ENCODE data around the gene PODXL2.

PODXL2 gene, protein sequence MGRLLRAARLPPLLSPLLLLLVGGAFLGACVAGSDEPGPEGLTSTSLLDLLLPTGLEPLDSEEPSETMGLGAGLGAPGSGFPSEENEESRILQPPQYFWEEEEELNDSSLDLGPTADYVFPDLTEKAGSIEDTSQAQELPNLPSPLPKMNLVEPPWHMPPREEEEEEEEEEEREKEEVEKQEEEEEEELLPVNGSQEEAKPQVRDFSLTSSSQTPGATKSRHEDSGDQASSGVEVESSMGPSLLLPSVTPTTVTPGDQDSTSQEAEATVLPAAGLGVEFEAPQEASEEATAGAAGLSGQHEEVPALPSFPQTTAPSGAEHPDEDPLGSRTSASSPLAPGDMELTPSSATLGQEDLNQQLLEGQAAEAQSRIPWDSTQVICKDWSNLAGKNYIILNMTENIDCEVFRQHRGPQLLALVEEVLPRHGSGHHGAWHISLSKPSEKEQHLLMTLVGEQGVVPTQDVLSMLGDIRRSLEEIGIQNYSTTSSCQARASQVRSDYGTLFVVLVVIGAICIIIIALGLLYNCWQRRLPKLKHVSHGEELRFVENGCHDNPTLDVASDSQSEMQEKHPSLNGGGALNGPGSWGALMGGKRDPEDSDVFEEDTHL

DNA sequence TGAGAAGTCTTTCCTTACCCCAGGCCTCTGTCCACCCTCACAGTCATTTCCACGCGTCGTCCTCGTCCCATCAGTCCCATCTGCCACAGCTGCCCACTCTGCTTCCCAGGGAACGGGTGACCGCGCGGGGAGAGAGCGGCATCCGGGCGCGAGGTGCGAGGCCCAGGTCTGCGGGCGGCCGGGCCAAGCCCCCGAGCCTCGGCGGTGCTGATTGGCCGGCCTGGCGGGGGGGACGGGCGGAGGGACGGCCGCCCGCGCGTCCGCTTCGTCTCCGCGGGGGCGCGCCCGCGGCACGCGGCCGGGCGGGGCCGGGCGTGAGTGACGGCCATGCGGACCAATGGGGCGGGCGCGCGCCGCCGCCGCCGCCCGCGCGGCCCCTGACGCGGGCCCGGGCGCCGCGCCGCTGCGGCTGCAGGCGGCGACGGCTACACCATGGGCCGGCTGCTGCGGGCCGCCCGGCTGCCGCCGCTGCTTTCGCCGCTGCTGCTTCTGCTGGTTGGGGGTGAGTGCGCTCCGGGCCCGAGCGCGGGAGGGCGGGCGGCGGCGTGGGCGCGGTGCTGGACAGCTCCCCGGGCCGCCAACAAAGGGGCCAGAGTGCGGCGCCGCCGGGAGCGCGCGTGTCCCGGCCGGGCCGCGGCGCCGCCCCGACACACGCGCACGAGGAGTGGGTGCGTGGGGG lies at the start of gene PODXL2:
TSS of gene PODXL2 (plus strand) at position 398 of the 679 bp plus-strand sequence. CDS start at position 433, 35 bp downstream.
- DNase-seq (ENCODE audit: low spot score): peak; percentile 77

DNA sequence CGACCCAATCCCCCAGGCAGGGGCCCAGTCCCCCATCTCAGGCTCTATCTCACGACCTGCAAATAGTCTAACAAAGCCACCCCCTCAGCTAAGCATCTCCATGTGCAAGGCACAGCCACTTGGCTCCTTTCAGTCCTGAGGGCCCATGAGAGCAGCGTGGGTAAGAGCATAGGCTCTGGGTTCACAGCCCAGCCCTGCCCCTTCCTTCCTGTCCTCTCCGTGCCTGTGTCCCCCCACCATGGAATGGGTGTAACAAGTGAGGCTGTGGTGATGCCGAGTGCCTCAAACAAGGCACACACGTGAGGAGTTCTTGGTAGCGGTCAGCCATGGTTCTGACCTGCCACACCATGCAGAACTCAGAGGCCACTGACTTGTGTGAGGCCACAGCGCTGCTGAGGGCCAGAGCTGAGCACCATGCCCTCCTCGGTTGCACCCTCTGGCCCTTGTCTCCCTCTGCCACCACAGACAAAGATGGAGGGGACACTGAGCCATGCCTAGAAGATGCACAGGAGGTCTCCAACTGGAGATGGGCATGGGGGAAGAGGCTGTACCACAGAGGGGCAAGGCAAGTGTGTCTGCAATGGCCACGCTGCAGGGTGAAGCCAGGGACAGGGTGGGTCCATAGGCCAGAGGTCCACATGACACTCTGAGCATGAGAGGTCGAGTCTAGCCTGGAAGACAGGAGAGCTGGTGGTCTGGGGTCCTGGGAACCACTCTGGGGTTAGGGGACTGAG lies 48.5 kb upstream of the PODXL2 start:
- no peak for DNase-seq (ENCODE audit: low spot score)

DNA sequence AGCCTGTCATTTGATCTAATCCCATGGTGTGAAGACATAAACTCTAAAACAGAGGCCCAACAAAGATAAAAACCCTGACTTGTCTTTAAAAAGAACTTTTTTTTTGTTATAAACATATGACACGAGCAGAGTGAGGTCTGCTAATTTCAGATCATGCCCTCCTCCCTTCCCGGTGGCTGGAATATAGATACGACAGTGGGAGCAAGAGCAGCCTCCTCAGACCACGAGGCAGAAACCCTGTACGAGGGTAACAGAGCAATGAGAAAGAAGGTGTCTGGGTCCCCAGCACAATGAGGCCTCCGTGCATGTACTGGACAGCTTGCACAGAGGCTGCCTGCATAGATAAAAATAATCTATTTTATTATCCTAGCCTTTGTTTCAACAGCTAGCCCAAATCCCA lies 44.3 kb upstream of the PODXL2 start:
- no peak for DNase-seq (ENCODE audit: low spot score)

DNA sequence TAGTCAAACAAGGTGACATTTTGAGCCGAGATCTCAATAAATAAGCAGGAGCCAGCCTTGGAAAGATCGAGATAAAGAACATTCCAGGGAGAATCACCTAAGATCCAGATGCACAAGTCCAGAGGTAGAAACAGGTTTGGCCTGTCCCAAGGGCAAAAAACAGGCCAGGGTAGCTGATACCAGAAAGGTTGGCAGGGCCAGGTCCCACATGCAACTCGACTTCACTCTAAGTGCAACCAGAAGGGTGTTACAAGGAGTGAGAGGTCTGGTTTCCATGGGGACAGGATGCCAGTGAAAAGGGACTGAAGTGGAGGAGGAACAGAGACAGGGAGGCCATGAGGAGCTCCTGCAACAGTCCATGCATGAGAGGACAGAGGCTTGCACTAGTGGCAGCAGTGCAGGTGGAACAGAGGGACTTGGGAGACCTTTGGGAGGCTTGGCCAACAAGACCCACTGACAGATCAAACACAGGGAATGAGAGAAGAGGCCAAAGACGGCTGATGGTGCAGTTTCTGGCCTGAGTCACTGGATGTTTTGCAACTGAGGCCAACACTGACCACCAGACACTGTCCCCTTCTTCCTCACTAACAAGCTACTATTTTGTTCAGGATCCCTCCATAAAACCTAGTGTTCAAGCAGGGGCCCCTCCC lies 43.7 kb upstream of the PODXL2 start:
- DNase-seq (ENCODE audit: low spot score): no peak

DNA sequence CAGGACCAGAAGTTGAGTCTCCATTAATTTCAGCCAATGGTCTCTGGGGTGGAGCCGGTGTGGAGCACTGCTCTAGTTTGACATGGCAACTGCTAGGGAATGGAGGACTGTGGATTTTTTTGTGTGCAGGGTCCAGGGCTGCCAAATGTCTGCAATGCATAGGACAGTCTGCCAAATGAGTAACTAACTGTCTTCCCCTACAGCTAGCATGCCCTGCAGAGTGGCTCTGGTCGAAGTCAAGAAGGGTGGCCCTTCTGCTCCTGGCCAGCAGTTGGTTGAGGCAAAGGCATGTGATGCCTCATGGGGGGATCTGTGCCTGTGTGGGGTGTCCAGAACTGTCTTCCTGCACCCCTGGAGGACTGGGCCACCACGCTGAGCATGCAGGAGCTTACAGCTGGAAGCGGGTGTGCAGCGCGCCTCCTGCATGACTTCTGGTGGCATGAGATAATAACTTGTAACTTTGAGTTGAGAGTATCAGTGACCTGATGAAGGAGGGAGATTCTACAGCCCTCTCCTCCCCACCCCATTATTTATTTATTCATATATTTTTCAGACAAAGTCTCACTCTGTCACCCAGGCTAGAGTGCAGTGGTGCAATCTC lies 43.1 kb upstream of the PODXL2 start:
- DNase-seq (ENCODE audit: low spot score): no peak

DNA sequence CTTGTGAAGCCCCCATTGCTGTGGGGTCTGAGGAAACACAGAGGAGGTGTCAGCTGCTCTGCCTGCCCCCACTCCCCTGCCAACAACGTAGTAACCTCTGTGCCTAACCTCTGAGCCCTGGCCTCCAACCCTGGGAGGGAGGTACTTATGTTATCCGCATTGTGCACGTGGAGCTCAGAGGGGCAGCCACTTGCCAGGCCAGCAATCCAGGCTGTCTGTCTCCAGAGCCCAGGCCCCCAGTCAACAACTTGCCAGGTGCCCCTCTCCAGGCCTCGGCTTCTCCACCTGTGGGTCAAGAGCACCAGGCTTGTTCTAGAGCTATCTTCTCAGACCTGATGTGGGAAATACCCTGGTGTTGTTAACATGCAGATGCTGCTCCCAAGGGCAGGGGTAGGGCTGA lies 41.1 kb upstream of the PODXL2 start:
- DNase-seq (ENCODE audit: low spot score): no peak

DNA sequence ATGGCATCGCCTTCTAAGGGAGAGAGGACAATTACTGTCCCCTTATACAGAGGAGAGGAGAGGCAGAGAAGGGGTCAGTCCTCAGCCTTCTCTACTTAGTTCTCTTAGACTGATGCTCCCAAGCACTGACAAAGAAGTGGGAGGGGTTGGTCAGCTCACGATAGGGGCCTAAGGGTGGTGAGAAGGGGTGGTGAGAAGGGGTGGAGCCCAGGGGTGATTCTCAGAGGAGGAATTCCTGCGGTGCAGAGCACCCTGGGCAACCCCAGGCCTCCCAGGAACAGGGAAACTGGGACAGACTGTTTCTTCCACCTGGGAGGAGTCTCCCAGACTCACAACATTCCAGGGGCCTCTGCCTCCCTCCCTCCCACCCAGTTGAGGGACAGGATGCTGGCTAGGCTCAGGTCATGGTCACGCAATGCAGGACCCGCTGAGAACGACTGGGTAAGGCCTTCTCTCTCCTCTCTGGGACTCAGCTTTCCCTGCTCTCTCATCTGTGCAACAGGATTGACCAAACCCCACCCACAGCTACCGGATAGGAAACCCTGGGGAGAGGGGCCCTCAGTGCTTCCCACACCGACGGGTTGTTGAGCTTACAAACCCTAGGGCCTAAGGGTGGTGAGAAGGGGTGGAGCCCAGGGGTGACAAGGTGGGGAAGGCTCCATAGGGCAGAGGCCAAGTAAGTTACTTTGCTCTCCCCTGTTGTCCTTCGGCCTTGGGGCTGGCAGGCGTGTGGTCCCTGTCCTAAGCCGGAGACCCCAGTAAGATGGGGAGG lies 40.0 kb upstream of the PODXL2 start:
- no peak for DNase-seq (ENCODE audit: low spot score)

DNA sequence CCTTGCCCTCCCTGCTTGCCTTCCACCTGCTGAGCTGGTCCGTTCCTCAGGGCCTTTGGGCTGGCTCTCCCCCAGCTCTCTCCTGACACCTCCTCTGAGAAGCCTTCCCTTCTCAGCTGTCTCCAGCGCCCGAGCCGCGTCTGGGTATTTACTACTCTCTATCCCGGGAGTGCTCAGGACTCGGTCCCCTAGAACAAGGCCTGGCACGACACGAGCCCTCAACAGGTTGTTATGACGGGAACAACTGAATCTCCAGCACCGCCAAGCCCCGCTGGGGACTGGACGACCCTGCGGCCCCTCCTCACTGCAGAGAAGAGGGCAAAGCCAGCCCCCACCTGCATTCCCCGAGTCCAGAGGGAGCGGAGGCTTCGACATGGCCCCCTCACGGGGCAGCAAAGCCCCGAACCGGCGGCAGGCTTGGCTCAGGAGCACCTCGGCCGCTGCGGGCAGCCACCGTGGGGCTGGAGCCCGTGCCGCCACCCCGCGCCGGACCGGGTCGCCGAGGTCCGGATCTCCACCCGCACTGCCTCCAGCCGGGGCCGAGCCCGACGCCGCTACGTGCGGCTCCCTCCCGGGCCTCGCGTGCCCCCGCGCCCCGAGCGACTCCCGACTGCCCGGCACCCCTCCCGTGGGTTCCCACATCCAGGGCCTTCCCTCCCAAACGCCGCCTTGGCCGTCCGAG lies 39.2 kb upstream of the PODXL2 start:
- DNase-seq (ENCODE audit: low spot score): peak; percentile 71

DNA sequence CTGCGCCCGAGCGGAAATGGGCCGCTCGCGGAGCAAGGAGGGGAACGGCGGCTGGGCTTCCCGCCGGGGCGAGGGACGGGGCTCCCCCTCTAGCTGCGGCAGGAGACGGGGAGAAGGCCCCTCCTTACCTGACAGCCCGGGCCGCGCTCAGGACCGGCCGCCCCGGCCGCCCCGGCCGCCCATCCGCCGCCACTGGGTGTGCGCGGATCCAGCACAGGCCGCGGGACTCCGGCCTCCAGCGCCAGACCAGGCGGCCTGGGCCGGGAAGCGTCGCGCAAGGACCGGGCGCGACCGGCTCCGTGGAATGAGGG lies 38.7 kb upstream of the PODXL2 start:
- DNase-seq (ENCODE audit: low spot score): no peak

DNA sequence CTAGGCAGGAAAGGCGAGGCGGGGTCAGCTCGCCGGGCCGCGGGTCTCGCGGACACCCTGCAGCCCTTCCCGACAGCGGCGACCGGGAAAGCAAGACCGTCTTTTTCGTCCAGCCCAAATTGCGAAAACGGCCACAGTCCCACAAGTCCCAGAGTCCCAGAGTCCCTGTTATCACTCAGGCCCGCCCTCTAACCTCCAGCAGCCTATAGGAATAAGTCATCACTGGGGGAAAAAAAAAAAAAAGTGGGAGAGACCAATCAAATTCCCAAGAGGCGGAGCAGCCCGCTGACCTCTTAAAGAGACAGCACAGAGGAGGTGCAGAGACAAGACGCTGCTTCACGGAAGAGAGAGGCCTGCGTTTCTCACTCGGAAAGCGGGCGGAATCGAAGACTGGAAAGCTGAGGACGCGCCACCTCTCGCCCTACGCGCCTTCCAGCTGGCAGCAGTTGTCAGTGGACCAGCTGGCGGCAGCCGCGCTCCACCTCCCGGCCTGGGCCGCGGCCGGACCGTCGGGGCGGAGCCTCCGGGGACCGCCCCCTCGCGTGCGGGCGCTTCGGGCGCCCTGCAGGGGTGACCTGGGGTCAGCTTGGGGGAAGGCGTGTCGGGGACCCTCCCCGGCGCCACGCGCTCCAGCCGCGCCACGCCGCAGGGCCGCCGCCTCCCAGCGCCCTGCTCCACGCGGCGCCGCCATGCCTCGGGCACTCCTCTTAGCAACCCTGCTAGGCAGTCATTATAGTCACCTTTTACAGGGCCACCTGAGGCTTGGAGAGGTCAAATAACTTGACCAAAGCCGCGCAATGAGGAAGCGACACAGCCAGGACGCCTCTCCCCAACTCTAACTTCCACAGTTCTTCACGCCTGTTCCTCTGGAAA lies 38.2 kb upstream of the PODXL2 start, which contains the start of gene TPRA1:
TSS of gene TPRA1 (minus strand) at position 141 of the 873 bp plus-strand sequence. CDS start 10,587 bp downstream, outside the sequence.
- DNase-seq (ENCODE audit: low spot score): peak; percentile 91

DNA sequence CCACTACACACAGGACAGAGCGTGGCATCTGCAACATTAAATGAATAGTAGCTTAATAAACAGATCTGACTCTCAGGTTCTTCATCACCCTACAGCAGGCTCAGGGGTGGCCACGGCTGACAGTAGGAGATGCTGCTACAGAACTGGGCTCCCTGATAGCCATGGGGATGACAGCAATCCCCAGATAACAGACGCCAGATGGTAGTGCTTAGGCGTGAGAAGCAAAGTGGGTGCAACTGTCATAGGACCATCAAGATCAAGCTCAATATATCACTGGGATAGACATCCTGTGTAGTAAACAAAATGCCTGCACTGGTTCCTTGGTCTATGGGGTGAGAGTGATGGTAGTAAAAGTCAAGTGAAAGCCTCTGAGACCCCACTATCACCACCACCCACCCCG lies 35.8 kb upstream of the PODXL2 start:
- no peak for DNase-seq (ENCODE audit: low spot score)

DNA sequence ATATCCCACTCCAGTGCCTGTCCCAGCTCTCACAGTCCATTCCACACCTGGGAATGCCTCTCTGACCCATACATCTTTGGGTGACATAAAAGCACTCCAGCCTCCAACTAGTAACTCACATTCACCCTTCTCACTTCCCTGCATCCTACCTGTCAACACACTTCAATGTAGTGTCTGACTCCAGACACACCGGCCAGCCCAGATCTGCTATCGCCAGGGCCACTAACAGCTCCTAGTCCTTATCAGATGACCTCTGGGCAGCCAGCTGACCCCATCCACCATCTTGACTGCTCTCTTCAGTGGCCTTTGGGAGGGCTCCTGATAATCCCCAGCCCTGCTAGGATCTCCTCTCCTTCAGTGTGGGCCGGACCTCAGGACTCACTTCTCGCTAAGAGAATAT lies 33.7 kb upstream of the PODXL2 start:
- DNase-seq (ENCODE audit: low spot score): no peak

DNA sequence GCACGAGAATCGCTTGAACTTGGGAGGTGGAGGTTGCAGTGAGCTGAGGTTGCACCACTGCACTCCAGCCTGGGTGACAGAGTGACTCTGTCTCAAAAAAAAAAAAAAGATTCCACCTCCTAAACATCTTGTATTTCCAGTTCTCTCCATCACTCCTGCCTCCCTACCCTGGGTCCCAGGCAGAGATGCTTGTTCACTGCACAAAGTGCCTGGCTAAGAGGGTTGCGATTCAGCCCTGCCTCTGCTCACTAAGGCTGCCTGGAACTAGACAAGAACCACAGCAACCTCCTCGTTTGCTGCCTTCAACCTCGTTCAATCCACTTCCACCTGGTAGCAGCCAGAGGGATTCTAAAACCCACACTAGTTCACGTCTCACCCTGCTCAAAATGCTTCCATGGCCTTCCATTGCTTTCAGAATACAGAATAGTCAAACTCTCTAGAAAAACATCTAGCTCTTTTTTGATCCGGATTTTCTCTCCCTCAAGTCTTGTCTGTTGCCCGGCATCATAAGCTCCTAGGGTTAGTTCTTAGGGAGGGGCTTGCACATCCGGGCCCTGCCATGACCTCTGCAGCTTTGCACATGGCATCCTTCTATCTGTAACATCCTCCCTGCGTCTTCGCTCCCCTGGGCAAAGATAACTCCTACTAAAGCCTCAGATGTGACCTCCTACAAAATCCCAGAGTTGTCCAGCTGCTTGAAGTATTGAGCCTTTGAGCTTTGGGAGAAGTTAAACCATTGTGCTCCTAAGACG lies 31.8 kb upstream of the PODXL2 start:
- DNase-seq (ENCODE audit: low spot score): no peak

DNA sequence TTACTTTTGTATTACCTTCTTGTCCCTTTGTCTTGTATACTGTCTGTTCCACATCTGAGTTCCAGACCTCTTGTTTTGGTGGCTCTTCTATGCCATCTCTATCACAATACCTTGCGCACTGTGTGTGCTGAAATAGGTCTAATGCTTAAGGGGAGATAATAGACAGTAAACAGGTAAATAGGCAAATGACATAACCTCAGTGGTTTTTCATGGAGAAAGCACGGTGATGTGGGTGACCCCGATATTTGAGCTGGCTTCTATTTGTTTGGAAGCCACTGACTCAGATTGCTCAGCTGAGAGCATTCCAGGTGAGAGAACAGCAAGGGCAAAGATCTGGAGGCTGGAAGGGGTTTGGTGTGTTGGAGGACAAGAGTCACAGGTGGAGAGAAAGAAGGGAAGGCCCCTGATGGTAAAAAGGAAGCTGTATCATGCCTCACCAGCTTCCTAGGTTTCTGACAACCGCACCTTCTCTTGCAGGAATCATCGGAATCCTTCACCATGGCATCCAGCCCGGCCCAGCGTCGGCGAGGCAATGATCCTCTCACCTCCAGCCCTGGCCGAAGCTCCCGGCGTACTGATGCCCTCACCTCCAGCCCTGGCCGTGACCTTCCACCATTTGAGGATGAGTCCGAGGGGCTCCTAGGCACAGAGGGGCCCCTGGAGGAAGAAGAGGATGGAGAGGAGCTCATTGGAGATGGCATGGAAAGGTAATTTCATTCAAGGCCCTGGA lies 30.0 kb upstream of the PODXL2 start:
- DNase-seq (ENCODE audit: low spot score): no peak

DNA sequence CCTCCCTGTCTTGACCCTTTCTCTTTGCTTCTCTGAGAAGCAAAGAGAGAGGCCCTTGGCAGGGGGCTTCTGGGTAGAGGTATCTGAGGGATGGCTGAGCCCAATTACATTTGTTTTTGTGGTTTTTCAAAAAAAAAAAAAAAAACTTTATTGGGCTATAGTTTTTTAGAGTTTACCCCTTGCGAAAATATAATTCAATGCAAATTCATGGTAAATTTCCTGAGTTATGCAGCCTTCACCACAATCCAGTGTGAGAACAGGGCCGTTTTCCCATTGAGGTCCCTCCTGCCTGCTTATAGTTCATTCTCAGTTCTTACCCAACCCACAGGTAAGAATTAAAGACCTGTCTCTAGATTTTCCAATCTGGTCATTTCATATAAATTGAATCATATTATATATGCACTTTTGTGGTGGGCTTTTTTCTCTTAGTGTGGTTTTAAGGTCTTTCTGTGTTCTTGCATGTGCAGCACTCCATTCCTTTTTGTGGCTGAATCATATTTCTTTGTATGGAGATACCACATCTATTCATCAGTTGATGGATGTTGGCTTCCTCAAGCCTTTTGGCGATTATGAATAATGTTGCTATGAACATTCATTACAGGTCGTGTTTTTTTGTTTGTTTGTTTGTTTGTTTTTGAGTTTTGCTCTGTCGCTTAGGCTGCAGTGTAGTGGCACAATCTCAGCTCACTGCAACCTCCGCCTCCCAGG lies 28.1 kb upstream of the PODXL2 start:
- no peak for DNase-seq (ENCODE audit: low spot score)

DNA sequence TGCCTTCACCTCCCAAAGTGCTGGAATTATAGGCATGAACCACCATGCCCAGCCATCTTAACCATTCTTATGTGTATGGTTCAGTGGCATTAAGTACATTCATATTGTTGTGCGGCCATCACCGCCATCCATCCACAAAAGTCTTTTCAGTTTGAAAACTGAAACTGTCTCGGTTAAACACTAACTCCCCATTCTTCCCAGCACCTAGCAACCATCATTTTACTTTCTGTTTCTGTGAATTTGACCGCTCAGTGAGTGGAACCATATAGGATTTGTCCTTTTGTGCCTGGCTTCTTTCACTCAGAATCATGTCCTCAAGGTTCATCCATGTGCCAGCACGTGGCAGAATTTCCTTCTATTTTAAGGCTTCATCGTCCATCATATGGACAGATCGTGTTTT lies 24.9 kb upstream of the PODXL2 start:
- no peak for DNase-seq (ENCODE audit: low spot score)

DNA sequence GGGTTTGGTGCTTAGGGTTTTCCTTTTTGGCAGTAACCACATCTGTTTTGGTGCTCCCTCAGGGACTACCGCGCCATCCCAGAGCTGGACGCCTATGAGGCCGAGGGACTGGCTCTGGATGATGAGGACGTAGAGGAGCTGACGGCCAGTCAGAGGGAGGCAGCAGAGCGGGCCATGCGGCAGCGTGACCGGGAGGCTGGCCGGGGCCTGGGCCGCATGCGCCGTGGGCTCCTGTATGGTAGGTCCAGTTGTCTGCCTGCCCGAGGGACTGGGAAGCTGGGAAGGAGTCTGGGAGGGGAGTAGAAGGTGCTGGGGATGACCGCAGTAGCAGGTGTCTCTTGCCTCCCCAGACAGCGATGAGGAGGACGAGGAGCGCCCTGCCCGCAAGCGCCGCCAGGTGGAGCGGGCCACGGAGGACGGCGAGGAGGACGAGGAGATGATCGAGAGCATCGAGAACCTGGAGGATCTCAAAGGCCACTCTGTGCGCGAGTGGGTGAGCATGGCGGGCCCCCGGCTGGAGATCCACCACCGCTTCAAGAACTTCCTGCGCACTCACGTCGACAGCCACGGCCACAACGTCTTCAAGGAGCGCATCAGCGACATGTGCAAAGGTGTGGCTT lies 24.3 kb upstream of the PODXL2 start:
- no peak for DNase-seq (ENCODE audit: low spot score)
